WI38 (cell line): ENCODE data around the gene TTLL13.

Source experiments
- H3K4me3 ChIP-seq: 2 replicates; pipeline ENCODE4 v1.5.1; 2011; ENCODE audit warnings: low read depth, mild to moderate bottlenecking, control low read depth, low read length
- TF ChIP-seq, protein P1 (sequence below): IDR thresholded peaks from 2 replicates; pipeline ENCODE4 v1.5.1; 2012; ENCODE audit warnings: low read depth, mild to moderate bottlenecking, control low read depth, low read length

TTLL13 gene

DNA sequence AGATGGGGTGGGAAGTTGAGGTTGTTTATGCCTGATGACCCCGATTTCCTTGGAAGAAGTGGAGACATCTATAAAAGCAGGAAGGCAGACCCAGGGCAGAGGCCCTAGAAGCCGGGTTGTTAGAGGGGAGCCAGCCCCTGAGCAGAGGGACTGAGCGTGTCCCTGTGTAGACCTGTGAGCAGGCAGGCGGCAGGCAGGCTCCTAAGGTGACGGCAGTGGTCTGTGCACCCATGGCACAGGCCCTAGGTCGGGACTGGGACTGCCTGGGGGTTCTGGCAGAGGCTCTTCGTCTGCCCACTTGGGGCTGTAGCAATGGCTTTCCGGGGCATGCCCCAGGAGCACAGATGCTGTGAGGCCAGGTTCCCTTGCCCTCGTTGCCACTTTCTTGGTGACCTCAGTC is 38.3 kb upstream of the TTLL13 start:
- TF ChIP-seq, protein P1, sequence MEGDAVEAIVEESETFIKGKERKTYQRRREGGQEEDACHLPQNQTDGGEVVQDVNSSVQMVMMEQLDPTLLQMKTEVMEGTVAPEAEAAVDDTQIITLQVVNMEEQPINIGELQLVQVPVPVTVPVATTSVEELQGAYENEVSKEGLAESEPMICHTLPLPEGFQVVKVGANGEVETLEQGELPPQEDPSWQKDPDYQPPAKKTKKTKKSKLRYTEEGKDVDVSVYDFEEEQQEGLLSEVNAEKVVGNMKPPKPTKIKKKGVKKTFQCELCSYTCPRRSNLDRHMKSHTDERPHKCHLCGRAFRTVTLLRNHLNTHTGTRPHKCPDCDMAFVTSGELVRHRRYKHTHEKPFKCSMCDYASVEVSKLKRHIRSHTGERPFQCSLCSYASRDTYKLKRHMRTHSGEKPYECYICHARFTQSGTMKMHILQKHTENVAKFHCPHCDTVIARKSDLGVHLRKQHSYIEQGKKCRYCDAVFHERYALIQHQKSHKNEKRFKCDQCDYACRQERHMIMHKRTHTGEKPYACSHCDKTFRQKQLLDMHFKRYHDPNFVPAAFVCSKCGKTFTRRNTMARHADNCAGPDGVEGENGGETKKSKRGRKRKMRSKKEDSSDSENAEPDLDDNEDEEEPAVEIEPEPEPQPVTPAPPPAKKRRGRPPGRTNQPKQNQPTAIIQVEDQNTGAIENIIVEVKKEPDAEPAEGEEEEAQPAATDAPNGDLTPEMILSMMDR, result no peak

DNA sequence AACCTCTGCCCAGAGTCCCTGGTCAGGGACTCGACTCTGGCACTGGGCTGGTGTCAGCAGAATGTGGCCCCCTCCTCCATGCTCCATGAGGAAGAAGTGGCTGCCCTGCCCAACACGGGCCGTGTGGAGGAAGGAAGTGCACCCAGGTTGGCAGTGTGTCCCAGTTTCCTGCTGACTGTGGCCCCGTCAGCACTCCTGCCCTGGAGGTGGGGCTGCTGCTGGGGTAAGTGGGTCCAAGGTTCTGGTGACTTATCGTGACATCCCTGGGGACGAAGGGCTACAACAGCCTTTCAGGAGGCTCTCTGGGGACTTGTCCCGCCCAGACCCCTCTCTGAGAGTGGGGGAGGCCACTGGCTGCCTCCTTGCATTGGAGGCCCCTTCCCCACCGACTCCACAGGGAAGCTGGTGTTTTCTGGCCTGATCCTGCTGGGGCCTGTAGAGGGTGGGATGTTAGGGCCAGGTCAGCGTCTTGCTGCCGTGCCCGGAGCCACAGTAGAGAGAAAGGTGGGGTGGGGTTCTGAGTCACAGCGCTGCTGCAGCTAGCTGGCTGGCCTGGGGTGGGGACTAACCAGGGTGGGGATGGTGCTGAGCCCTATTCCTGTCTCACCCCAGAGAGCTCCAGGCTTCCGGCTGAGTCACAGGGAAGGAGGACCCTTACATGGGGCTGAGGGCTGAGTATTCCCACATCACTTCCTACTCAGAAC is 37.8 kb upstream of the TTLL13 start:
- TF ChIP-seq, protein P1, result no peak

More for the DNA sequence above, 38.3 kb upstream of the TTLL13 start:
- no peak overlapping the region for H3K4me3 ChIP-seq

DNA sequence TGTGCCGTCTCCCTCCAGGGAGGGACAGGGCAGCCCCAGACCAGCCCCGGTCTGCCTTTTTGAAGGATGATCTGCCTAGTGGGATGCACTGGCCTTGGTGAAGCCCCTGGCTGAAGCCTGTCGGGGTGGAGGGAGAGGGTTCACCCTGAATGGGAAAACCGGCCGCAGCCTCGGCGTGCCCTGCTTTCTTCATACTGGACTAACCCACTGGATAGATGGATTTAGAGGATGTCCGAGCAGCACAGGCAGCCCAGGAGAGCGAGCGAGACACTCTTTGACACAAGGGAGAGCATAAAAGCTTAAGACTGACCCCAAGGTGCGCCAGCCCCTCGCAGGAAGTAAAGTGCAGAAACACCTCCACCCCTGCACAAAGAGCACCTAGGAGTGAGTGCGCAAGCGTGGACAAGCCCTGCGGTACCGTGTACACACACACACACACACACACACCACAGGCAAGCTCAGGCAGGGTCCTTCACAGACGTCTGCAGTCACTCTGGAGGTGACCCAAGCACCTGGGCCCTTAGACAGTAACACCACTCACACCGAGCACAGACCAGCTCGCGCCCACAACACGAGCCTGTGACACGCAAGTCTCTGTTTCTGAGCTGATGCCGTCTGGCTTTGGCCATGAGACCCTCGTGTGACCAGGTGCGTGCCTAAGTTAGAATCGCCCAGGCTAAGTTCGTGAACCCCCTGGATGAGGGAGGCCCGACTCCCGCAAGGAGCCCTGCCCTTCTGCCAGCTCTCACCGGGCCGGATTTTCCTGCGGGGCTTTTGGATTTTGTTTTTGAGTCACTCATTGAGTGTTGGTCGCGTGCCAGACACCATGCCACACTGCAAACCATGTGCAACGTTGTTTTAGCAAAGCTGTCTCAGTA is 36.9 kb upstream of the TTLL13 start:
- H3K4me3 ChIP-seq, result no peak overlapping the region
- TF ChIP-seq, protein P1, result no peak

More for the DNA sequence above, 37.8 kb upstream of the TTLL13 start:
- no peak overlapping the region for H3K4me3 ChIP-seq

DNA sequence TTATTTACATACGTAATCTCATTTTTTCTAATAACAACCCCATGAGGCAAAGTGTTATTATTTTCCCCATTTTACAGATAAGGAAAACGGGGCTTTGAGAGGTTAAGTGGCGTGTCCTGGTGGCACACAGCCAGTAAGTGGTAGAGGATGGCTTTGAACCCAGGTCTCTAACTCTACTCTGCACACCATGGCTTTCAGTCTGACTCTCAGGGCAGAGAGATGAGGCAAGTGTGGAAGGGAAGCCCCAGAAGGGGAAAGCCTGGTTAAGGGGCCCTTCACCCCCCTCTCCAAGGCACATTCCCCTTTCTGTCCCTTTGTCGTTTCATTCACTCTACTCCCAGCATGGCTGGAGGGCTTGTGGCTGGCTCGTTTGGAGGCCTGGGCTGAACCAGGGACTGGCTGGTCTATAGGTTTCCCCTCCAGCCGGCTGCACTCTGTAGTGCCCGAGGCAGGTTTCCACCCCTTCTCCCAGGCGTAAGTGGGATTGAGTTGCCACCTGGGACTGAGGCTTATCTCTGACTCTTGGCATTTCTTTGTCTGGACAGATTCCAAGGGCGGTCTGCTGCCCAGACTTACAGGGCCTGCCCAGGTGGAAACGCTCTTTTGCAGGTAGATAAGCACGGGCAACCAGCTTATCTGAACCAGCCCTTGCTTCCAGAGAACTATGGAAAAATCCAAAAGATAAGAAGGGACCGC is 36.1 kb upstream of the TTLL13 start:
- no peak overlapping the region for H3K4me3 ChIP-seq
- TF ChIP-seq, protein P1, result no peak

DNA sequence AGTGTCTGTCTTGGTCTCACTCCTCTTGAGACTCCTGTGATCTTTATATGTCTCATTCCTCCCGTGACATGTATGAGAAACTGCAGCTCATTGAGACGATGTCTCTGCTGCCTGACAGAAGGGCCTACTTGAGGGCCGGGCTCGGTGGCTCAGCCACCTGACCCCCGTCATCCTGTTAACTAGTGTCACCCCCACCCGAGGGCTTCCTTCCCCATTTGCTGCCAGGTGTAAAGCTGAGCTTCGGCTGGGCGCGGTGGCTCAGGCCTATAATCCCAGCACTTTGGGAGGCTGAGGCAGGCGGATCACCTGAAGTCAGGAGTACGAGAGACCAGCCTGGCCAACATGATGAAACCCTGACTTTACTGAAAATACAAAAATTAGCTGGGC is 35.5 kb upstream of the TTLL13 start:
- TF ChIP-seq, protein P1, result no peak
- H3K4me3 ChIP-seq, result no peak overlapping the region

DNA sequence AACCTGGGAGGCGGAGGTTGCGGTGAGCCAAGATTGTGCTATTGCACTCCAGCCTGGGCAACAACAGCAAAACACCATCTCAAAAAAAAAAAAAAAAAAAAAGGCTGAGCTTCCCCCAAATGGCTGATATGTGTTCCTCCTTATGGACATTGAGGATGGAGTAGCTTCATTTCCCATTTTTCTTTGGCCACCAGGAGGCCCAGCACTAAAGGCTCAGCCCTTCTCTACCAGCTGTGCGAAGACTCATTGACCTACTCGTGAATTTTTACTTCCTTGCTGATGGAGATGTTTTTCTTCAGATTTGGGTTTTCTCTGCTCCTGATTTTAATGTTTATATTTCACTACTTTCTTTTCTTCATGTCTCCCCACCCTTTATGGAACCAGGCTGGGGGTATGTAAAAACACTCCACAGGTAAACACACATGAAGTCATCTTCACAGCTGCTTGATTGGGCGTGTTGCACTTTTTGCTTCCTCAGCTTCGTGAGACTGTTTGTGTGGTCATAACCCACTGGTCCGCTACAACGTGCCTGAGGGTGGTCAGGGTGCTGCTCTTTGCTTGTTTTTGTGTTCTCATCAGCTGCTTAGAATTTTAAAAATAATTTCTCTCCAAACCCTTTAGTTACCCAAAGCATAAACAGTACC is 34.7 kb upstream of the TTLL13 start:
- no peak overlapping the region for H3K4me3 ChIP-seq
- TF ChIP-seq, protein P1, result 0 out of 2 replicates have a peak, but pooled peaks have one; percentile 6
